GM18520 (cell line): Measurements from ENCODE around the gene ANO2.

Experiments
- ATAC-seq: cut with Tn5 transposase; IDR thresholded peaks from one replicate; pipeline ENCODE4 v1.9.1; 2021; ENCODE audit not compliant: unreplicated experiment

The ANO2 gene

GRCh38 chr12:5588176-5588575 lies 356.9 kb downstream of the ANO2 start:
- ATAC-seq: no peak

GRCh38 chr12:5587711-5588121 lies 357.3 kb downstream of the ANO2 start:
- no peak for ATAC-seq

GRCh38 chr12:5586201-5586600 lies 358.9 kb downstream of the ANO2 start:
- ATAC-seq: no peak

GRCh38 chr12:5585178-5585577 lies 359.9 kb downstream of the ANO2 start:
- no peak for ATAC-seq

- ATAC-seq: no peak
These were observed 360.5 kb downstream of the ANO2 start for GRCh38 chr12:5584412-5585175.

GRCh38 chr12:5582541-5582940 lies 362.5 kb downstream of the ANO2 start:
- no peak for ATAC-seq

- ATAC-seq: no peak
These were observed 363.0 kb downstream of the ANO2 start for GRCh38 chr12:5582018-5582417.

GRCh38 chr12:5581616-5582015 lies 363.4 kb downstream of the ANO2 start:
- ATAC-seq: no peak

GRCh38 chr12:5581019-5581418 lies 364.0 kb downstream of the ANO2 start:
- no peak for ATAC-seq

GRCh38 chr12:5578775-5579174 lies 366.3 kb downstream of the ANO2 start:
- ATAC-seq: no peak

- ATAC-seq: no peak
These were observed 367.3 kb downstream of the ANO2 start for GRCh38 chr12:5577741-5578140.

- no peak for ATAC-seq
These were observed 367.8 kb downstream of the ANO2 start for GRCh38 chr12:5577211-5577612.

- no peak for ATAC-seq
These were observed 369.1 kb downstream of the ANO2 start for GRCh38 chr12:5575987-5576386.

GRCh38 chr12:5575232-5575631 lies 369.8 kb downstream of the ANO2 start:
- ATAC-seq: no peak

- no peak for ATAC-seq
These were observed 371.7 kb downstream of the ANO2 start for GRCh38 chr12:5573390-5573789.

- no peak for ATAC-seq
These were observed 373.9 kb downstream of the ANO2 start for GRCh38 chr12:5571115-5571514.

- ATAC-seq: no peak
These were observed 374.6 kb downstream of the ANO2 start for GRCh38 chr12:5570416-5570815.

GRCh38 chr12:5568325-5568981 lies 376.6 kb downstream of the ANO2 start:
- ATAC-seq: no peak

- no peak for ATAC-seq
These were observed 377.9 kb downstream of the ANO2 start for GRCh38 chr12:5567016-5567725.

GRCh38 chr12:5565933-5566599 lies 379.0 kb downstream of the ANO2 start:
- no peak for ATAC-seq

- no peak for ATAC-seq
These were observed 382.5 kb downstream of the ANO2 start for GRCh38 chr12:5562581-5562980.
